ENCODE measurements around the gene RFESD. TPM values are rescaled to one million over a fixed set of nuclear protein-coding genes. Genes with fewer than 3 reads are reported as not detected.

RFESD gene
- total and polyA plus RNA-seq, 7 donors = 1.2 to 4.9 (median 1.7) TPM; not detected in 1

DNA sequence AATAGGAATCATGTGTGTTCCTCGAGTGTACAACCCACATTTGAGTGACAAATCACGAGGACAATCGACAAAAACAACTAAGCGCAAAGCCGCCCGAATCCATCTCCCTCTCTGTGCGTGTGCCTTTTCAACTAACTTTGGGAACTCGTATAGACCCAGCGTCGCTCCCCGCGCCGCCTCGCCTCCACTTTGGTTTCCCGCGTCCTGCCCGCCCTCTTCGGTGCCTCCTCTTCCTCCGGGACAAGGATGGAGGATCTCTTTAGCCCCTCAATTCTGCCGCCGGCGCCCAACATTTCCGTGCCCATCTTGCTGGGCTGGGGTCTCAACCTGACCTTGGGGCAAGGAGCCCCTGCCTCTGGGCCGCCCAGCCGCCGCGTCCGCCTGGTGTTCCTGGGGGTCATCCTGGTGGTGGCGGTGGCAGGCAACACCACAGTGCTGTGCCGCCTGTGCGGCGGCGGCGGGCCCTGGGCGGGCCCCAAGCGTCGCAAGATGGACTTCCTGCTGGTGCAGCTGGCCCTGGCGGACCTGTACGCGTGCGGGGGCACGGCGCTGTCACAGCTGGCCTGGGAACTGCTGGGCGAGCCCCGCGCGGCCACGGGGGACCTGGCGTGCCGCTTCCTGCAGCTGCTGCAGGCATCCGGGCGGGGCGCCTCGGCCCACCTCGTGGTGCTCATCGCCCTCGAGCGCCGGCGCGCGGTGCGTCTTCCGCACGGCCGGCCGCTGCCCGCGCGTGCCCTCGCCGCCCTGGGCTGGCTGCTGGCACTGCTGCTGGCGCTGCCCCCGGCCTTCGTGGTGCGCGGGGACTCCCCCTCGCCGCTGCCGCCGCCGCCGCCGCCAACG, 26.3 kb upstream of the RFESD start, which contains the start of gene GPR150:
Gene GPR150, plus strand, starts transcription at position 58 of the 840 bp plus-strand sequence. Its CDS starts 189 bp downstream, at position 247.
- H3K27ac ChIP-seq = peak within 1 kb of the TSS in 1 of 4 donors; percentile 36
- intact Hi-C loops (cut with DNase I) = no loop called here
- WGBS, 2 donors = 1% methylated on average over 85 of the region's 85 CpGs

DNA sequence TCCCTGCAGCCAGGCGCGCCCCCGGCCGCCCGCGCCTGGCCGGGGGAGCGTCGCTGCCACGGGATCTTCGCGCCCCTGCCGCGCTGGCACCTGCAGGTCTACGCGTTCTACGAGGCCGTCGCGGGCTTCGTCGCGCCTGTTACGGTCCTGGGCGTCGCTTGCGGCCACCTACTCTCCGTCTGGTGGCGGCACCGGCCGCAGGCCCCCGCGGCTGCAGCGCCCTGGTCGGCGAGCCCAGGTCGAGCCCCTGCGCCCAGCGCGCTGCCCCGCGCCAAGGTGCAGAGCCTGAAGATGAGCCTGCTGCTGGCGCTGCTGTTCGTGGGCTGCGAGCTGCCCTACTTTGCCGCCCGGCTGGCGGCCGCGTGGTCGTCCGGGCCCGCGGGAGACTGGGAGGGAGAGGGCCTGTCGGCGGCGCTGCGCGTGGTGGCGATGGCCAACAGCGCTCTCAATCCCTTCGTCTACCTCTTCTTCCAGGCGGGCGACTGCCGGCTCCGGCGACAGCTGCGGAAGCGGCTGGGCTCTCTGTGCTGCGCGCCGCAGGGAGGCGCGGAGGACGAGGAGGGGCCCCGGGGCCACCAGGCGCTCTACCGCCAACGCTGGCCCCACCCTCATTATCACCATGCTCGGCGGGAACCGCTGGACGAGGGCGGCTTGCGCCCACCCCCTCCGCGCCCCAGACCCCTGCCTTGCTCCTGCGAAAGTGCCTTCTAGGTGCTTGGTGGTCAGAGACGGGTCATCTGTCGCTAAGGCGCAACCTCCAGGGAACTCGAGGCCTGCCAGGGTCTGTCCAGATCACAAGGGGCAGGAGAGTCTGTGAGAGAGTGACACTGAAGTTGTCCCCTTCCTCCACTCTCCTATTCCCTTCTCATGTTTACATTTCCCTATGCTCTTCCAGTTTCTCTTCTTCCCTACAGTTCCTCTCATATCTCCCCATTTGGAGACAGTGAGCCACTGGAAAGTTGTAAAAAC, 25.4 kb upstream of the RFESD start:
- WGBS, 2 donors = 5 to 14% methylated on average over 92 of the region's 92 CpGs
- Histone ChIP-seq H3K9me3 (no peaks in the 10 kb centered on the region), H3K27ac (peak overlapping the region in 1 of 4 donors; percentile 36), H3K27me3 (peaks cover 0 to 42% (median 5%) of the 10 kb centered on the region in 3 donors), H3K4me3 (peak overlapping the region; percentile 4 to 56 (median 49)), H3K4me1 (peaks cover 0 to 26% (median 21%) of the 10 kb centered on the region in 4 donors), H3K36me3 (no peaks in the 10 kb centered on the region)
- no peak for DNase-seq
- TF ChIP-seq, protein P1, sequence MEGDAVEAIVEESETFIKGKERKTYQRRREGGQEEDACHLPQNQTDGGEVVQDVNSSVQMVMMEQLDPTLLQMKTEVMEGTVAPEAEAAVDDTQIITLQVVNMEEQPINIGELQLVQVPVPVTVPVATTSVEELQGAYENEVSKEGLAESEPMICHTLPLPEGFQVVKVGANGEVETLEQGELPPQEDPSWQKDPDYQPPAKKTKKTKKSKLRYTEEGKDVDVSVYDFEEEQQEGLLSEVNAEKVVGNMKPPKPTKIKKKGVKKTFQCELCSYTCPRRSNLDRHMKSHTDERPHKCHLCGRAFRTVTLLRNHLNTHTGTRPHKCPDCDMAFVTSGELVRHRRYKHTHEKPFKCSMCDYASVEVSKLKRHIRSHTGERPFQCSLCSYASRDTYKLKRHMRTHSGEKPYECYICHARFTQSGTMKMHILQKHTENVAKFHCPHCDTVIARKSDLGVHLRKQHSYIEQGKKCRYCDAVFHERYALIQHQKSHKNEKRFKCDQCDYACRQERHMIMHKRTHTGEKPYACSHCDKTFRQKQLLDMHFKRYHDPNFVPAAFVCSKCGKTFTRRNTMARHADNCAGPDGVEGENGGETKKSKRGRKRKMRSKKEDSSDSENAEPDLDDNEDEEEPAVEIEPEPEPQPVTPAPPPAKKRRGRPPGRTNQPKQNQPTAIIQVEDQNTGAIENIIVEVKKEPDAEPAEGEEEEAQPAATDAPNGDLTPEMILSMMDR (IDR thresholded peaks at IDR 0.05) = no peak
- no peak for TF ChIP-seq POLR2A (IDR thresholded peaks at IDR 0.05)
- TF ChIP-seq EP300 (IDR thresholded peaks at IDR 0.05) = no peak
- TF ChIP-seq POLR2AphosphoS5 (IDR thresholded peaks at IDR 0.05) = no peak
- intact Hi-C loops (cut with DNase I) = no loop called here

More for the DNA sequence above, 26.3 kb upstream of the RFESD start, which contains the start of gene GPR150:
- no peaks in the 10 kb centered on the region for H3K36me3 ChIP-seq
- H3K4me1 ChIP-seq = peaks cover 0 to 26% (median 21%) of the 10 kb centered on the region in 4 donors
- peak; percentile 71 for DNase-seq
- H3K4me3 ChIP-seq = peak within 1 kb of the TSS; percentile 29 to 56 (median 49)
- TF ChIP-seq, protein P1 (IDR thresholded peaks at IDR 0.05) = no peak
- TF ChIP-seq EP300 (IDR thresholded peaks at IDR 0.05) = no peak
- TF ChIP-seq POLR2AphosphoS5 (IDR thresholded peaks at IDR 0.05) = no peak
- TF ChIP-seq POLR2A (IDR thresholded peaks at IDR 0.05) = no peak
- H3K9me3 ChIP-seq = no peaks in the 10 kb centered on the region
- H3K27me3 ChIP-seq = peaks cover 0 to 42% (median 5%) of the 10 kb centered on the region in 3 donors

DNA sequence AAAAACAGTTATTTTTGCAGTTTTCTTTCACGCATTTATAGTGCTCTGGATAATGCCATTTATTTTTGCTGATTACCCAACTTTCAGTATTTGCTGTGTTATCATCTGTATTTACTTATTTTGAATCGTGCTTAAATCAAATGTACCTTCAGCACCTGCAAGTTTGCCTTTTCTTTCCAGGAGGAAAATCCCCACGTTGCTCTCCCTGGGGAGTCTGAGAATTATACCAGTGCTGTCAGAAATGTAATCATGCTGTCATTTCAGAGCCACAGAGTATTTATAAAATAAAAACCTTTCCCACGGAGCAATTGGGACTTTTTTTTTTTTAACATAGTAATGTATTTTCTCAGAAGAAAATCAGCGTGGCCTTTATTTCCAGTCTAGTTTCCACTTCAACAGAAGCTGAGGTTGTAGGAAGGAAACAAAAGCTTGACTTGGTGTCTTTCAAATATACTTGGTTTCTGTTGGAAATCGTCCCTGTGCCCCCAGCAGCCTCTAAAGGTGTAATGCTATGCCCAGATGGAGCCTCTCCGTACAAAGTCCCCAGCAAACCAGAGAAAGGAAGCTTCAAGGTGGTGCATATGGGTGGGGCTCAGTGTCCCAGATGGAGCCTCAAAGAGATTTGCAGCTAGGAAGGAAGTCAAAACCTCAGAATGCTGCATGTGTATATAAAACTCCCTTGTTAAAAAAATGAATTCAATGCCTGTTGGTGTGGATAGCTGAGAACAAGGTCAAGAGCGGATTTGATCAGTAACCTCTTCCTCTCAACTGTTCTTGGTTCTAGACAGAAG, 24.5 kb upstream of the RFESD start:
- Histone ChIP-seq H3K4me3 (peak overlapping the region in 1 of 4 donors; percentile 56), H3K4me1 (peaks cover 0 to 26% (median 21%) of the 10 kb centered on the region in 4 donors), H3K36me3 (no peaks in the 10 kb centered on the region), H3K27me3 (peaks cover 0 to 42% (median 5%) of the 10 kb centered on the region in 3 donors), H3K9me3 (no peaks in the 10 kb centered on the region), H3K27ac (no peak overlapping the region)
- WGBS, 2 donors = 39 to 40% methylated on average over 8 of the region's 8 CpGs
- TF ChIP-seq, protein P1 (IDR thresholded peaks at IDR 0.05) = no peak
- TF ChIP-seq EP300 (IDR thresholded peaks at IDR 0.05) (no peak), POLR2A (IDR thresholded peaks at IDR 0.05) (no peak), POLR2AphosphoS5 (IDR thresholded peaks at IDR 0.05) (no peak)
- intact Hi-C loops (cut with DNase I) = no loop called here
- DNase-seq = no peak

DNA sequence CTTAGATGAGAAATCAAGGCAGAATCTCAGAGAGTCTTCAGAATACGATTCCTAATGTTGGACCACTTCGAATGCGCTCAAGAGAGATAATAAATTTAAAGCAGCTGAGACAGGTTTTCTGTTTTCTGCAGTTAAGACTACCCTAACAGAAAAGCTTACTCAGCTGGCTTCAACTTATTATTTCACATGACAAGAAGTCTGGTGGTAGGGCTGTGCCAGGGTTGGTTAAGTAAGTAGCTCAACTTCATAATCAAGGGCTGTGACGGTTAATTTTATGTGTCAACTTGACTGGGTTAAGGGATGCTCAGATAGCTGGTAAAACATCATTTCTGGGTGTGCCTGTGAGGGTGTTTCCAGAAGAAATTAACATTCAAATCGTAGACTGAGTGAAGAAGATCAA, 22.9 kb upstream of the RFESD start:
- no peak overlapping the region for H3K27ac ChIP-seq
- peaks cover 0 to 27% (median 5%) of the 10 kb centered on the region in 3 donors for H3K27me3 ChIP-seq
- no peaks in the 10 kb centered on the region for H3K36me3 ChIP-seq
- H3K9me3 ChIP-seq = no peaks in the 10 kb centered on the region
- H3K4me1 ChIP-seq = peaks cover 0 to 26% (median 21%) of the 10 kb centered on the region in 4 donors
- H3K4me3 ChIP-seq = no peak overlapping the region
- WGBS, 2 donors = 95 to 96% methylated on average over 5 of the region's 5 CpGs
- intact Hi-C loops (cut with DNase I) = no loop called here
- no peak for DNase-seq
- TF ChIP-seq, protein P1 (IDR thresholded peaks at IDR 0.05) = no peak
- no peak for TF ChIP-seq EP300 (IDR thresholded peaks at IDR 0.05)
- TF ChIP-seq POLR2AphosphoS5 (IDR thresholded peaks at IDR 0.05) = no peak
- TF ChIP-seq POLR2A (IDR thresholded peaks at IDR 0.05) = no peak

Data from sigmoid colon (tissue), 7 donors.